NK-92 treated with Interleukin-12 subunit alpha and Interleukin-12 subunit beta, amount 100 ng/mL, for 24 hours (cell line): ENCODE measurements around the gene STC2.

Experiments
- DNase-seq: peaks from one replicate; lab custom pipeline; 2025; lab: John Stamatoyannopoulos, UW

STC2 gene

GRCh38 chr5:173268750-173269432 is 59.3 kb downstream of the STC2 start:
- no peak for DNase-seq

GRCh38 chr5:173265433-173265832 is 62.8 kb downstream of the STC2 start:
- no peak for DNase-seq
